ENCODE results near the gene KBTBD13. TPM values are rescaled to one million over a fixed set of nuclear protein-coding genes. Genes with fewer than 3 reads are reported as not detected.

KBTBD13 gene
- total and polyA plus RNA-seq, 8 donors = 0.18 to 1.4 (median 0.71) TPM; not detected in 1

DNA sequence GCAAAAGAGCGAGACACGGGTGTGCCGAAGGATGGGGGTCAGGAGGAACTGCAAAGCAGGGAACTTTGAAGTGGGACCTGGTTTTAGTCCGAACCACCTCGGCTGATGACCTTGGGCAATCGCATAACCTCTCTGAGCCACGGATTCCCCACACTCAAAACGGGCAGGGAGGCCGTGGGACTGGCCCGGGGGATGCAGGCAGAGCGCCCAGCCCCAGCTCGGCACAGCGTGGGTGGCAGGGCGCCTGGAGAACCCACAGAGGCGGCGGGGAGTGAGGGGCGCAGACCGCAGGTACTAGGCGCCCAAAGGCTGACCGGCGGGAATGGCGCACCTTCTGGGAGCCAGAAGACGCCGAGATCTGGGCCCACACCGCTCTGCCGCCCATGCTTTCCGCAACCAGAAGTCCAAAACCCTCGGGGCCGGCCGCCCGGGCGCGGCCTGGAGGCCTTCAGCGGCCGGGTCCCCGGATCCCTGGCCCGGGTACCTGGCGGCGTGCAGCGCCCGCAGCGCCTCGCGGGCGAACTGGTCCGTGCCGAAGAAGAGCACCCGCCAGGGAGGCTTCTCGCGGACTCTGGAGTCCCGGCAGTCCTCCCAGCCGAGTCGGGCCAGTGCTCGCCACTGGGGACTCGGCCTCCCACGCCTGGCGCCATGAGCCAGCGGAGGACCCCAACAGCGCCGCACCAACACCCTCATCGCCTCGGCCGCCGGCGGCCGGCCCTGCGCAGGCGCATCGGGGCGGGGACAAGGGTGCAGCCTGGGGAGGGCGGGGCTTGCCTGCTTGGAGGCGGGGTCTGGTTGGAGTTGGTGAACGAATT lies 47.4 kb upstream of the KBTBD13 start, which contains the start of gene MTFMT:
MTFMT (minus strand) TSS at position 719 of the 815 bp plus-strand sequence; CDS start at position 693, 26 bp downstream.
- TF ChIP-seq, protein P1, sequence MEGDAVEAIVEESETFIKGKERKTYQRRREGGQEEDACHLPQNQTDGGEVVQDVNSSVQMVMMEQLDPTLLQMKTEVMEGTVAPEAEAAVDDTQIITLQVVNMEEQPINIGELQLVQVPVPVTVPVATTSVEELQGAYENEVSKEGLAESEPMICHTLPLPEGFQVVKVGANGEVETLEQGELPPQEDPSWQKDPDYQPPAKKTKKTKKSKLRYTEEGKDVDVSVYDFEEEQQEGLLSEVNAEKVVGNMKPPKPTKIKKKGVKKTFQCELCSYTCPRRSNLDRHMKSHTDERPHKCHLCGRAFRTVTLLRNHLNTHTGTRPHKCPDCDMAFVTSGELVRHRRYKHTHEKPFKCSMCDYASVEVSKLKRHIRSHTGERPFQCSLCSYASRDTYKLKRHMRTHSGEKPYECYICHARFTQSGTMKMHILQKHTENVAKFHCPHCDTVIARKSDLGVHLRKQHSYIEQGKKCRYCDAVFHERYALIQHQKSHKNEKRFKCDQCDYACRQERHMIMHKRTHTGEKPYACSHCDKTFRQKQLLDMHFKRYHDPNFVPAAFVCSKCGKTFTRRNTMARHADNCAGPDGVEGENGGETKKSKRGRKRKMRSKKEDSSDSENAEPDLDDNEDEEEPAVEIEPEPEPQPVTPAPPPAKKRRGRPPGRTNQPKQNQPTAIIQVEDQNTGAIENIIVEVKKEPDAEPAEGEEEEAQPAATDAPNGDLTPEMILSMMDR (IDR thresholded peaks at IDR 0.05) = no peak
- Histone ChIP-seq H3K4me3 (peak within 1 kb of the TSS; percentile 96 to 98), H3K27ac (peak within 1 kb of the TSS; percentile 60 to 78), H3K4me1 (peaks cover 10 to 30% of the 10 kb centered on the region in 2 donors), H3K9me3 (no peaks in the 10 kb centered on the region), H3K27me3 (no peaks in the 10 kb centered on the region), H3K36me3 (peaks cover 0 to 27% of the 10 kb centered on the region in 2 donors)
- ATAC-seq = peak; percentile 94
- peak; percentile 78 to 98 (median 92) for DNase-seq
- intact Hi-C loops (cut with DNase I) = no loop called here

DNA sequence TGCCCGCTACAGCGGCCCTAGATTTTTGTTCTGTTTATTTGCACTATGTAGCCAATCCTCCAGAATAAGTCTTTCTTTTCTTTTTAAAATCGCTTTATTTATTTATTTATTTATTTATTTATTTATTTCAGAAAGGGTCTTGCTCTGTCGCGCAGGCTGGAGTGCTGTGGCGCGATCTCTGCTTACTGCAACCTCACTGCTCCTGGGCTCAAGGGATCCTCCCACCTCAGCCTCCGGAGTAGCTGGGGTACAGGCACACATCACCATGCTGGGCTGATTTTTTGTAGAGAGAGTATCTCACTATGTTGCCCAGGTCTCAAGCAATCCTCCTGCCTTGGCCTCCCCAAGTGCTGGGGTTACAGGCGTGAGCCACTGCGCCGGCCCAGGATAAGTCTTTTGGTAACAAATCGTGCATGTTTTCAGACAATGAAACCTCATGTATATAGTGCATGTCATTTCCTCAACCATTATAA lies 46.8 kb upstream of the KBTBD13 start:
- Histone ChIP-seq H3K27me3 (no peaks in the 10 kb centered on the region), H3K27ac (peak overlapping the region in 1 of 2 donors; percentile 78), H3K4me3 (peak overlapping the region; percentile 96 to 98), H3K36me3 (peaks cover 0 to 21% of the 10 kb centered on the region in 2 donors), H3K4me1 (peaks cover 10 to 30% of the 10 kb centered on the region in 2 donors), H3K9me3 (no peaks in the 10 kb centered on the region)
- ATAC-seq = no peak
- TF ChIP-seq, protein P1 (IDR thresholded peaks at IDR 0.05) = no peak
- DNase-seq = no peak
- intact Hi-C loops (cut with DNase I) = loop anchor here in 1 of 2 donors (10.0 kb wide), 1 partner anchor 65 kb away; no protein-coding TSS in a partner anchor

DNA sequence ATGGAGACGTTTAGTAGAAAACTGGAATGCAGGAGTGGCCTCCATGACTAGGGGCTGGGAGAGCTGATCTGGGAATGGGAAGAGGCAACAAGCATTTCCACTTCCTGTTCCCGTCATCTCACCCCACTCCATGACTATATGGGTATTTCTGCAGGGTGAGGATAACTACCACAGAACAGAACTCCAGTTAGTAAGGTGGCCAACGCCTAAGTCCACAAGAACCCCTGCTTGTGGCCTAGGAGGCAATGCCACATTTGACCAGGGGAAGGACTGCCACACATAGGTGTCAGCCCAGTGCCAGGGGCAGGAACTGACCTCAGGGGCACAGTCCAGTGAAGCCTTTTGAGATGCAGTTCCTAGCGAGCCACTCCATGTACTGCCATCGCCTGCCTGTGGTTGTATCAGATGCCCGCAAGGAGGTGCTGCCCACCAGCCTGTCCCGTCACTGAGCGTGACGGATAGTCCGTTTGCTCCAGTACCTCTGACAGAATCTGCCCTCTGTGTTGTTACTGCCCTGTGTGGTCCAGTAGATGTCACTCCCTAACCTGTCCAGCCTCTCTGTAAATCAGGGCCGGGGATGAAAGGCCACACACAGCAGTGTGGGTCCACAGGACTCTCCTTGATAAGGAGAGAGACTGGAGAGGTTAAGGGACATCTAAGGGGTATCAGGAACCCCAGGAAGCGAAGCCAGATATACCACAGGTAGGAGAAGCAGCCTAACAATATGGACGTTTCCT lies 43.6 kb upstream of the KBTBD13 start:
- H3K27me3 ChIP-seq = no peaks in the 10 kb centered on the region
- H3K27ac ChIP-seq = no peak overlapping the region
- no peak overlapping the region for H3K4me3 ChIP-seq
- H3K36me3 ChIP-seq = no peaks in the 10 kb centered on the region
- H3K9me3 ChIP-seq = no peaks in the 10 kb centered on the region
- peaks cover 7 to 23% of the 10 kb centered on the region in 2 donors for H3K4me1 ChIP-seq
- TF ChIP-seq, protein P1 (IDR thresholded peaks at IDR 0.05) = peak; percentile 28 to 68
- intact Hi-C loops (cut with DNase I) = loop anchor here in 1 of 2 donors (10.0 kb wide), 1 partner anchor 62 kb away; no protein-coding TSS in a partner anchor
- peak; percentile 83 for ATAC-seq
- DNase-seq = peak in 3 of 4 donors; percentile 56 to 77 (median 74)

DNA sequence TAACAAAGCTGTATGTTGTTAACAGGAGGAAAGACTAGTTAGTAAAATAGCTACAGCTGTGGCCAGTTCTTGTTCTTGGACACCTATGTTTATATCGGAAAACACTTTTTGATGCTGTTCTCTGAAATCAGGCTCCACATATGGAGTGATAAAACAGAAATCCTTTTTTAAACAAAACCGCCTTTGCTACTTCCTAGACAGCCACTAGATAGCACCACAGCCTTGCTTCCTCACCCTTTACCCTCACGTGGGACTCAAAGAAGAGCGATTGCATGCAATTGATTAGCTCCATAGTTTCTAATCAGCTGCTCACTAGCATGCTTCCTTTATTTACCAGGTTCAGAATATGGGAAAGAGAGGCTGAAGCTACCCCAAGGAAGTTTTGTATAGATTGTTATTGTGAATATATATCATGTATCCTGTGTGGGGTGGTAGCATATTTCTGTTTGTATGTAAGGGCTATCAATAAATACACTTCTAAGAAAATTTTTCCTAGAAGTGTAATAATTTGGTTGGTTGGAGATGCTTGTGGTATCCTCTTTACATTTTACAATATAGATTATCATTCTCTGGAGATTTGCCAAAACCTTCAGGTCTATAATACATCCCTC lies 42.8 kb upstream of the KBTBD13 start:
- H3K4me1 ChIP-seq = peaks cover 0 to 15% of the 10 kb centered on the region in 2 donors
- H3K36me3 ChIP-seq = no peaks in the 10 kb centered on the region
- no peaks in the 10 kb centered on the region for H3K9me3 ChIP-seq
- peak in 1 of 4 donors; percentile 54 for DNase-seq
- TF ChIP-seq, protein P1 (IDR thresholded peaks at IDR 0.05) = no peak
- no peak overlapping the region for H3K27ac ChIP-seq
- H3K27me3 ChIP-seq = no peaks in the 10 kb centered on the region
- intact Hi-C loops (cut with DNase I) = loop anchor here in 1 of 2 donors (10.0 kb wide), 1 partner anchor 61 kb away; no protein-coding TSS in a partner anchor
- no peak overlapping the region for H3K4me3 ChIP-seq
- ATAC-seq = peak; percentile 48
